CD4-positive, alpha-beta memory T cell (primary cell): Measurements from ENCODE around the gene THAP10. TPM values are rescaled to one million over a fixed set of nuclear protein-coding genes. Genes with fewer than 3 reads are reported as not detected.

ENCODE experiments used
- CTCF ChIA-PET: fragments of 350-600 bp; sonication (Branson Sonifier 250); formaldehyde crosslinking; loops from one replicate; lab custom pipeline; 2021; ENCODE audit warnings: inconsistent platforms; ENCODE audit not compliant: partially characterized antibody; lab: Charles Lee
- POLR2A ChIA-PET: fragments of 350-600 bp; sonication (Branson Sonifier 250); formaldehyde crosslinking; loops from one replicate; lab custom pipeline; 2021; ENCODE audit not compliant: partially characterized antibody; lab: Charles Lee
- DNase-seq, 5 donors: peaks; one replicate each; pipeline versions ENCODE4 v3.0.0 to v3.0.0-alpha.2; 2020 to 2022; ENCODE audit warnings: mixed read lengths in 1 of 5
- H3K27ac ChIP-seq: one replicate; pipeline ENCODE4 v1.7.0; 2013; ENCODE audit warnings: low read depth, low read length
- H3K27me3 ChIP-seq: 2 replicates; pipeline ENCODE4 v1.7.0; 2013; ENCODE audit warnings: mild to moderate bottlenecking, low read length, moderate library complexity; ENCODE audit not compliant: insufficient read depth
- H3K36me3 ChIP-seq: 2 replicates; pipeline ENCODE4 v1.7.0; 2013; ENCODE audit warnings: mild to moderate bottlenecking, low read length, moderate library complexity; ENCODE audit not compliant: insufficient read depth
- H3K4me1 ChIP-seq: 2 replicates; pipeline ENCODE4 v1.7.0; 2013; ENCODE audit warnings: mild to moderate bottlenecking, low read length, moderate library complexity; ENCODE audit not compliant: insufficient read depth
- H3K4me3 ChIP-seq, 2 donors: one replicate each; pipeline ENCODE4 v1.7.0; 2013; ENCODE audit warnings: low read length in 2 of 2, mild to moderate bottlenecking in 1 of 2
- H3K9me3 ChIP-seq, 2 donors: one replicate each; pipeline ENCODE4 v1.7.0; 2013; ENCODE audit warnings: low read length in 2 of 2, control low read depth in 1 of 2; ENCODE audit not compliant: control insufficient read depth in 1 of 2
- H3K27ac Mint-ChIP-seq, 7 donors: one replicate each; pipeline ENCODE4 v1.8.0; 2020 to 2021; ENCODE audit warnings: mixed read lengths in 7 of 7, mild to moderate bottlenecking in 6 of 7, inconsistent platforms in 3 of 7, moderate library complexity in 3 of 7
- H3K27me3 Mint-ChIP-seq, 2 donors: one replicate each; pipeline ENCODE4 v1.8.0; 2020 to 2021; ENCODE audit warnings: mixed read lengths in 2 of 2
- H3K36me3 Mint-ChIP-seq, 2 donors: one replicate each; pipeline ENCODE4 v1.8.0; 2020 to 2021; ENCODE audit warnings: mixed read lengths in 2 of 2, inconsistent platforms in 1 of 2, mild to moderate bottlenecking in 1 of 2
- H3K4me1 Mint-ChIP-seq, 4 donors: one replicate each; pipeline ENCODE4 v1.8.0; 2020 to 2021; ENCODE audit warnings: mixed read lengths in 4 of 4, mild to moderate bottlenecking in 1 of 4
- H3K4me3 Mint-ChIP-seq, 8 donors: one replicate each; pipeline ENCODE4 v1.8.0; 2020 to 2021; ENCODE audit warnings: mixed read lengths in 8 of 8, mild to moderate bottlenecking in 7 of 8, moderate library complexity in 6 of 8, inconsistent platforms in 3 of 8
- H3K9me3 Mint-ChIP-seq, 8 donors: one replicate each; pipeline ENCODE4 v1.8.0; 2020 to 2021; ENCODE audit warnings: mixed read lengths in 8 of 8, mild to moderate bottlenecking in 5 of 8, inconsistent platforms in 3 of 8, moderate library complexity in 1 of 8
- intact Hi-C: fragments of 100-400 bp; cut with micrococcal nuclease; formaldehyde crosslinking; loops from one replicate; pipeline ENCODE4 v1.15.1; 2023
- polyA plus RNA-seq, 2 donors: library from polyadenylated mRNA; unstranded; fragments of 300-500 nt; fragmentation: Illumina TruSeq; gene quantifications; one replicate each; pipeline ENCODE4 v1.2.3, GENCODE V29; 2021
- total RNA-seq, 2 experiments: library from RNA; stranded (reverse); gene quantifications; one replicate each; pipeline ENCODE4 v1.2.3, GENCODE V29; 2021

The THAP10 gene
- total and polyA plus RNA-seq, 4 experiments from 2014 or later, result 0.12 to 0.41 (median 0.34) TPM

DNA sequence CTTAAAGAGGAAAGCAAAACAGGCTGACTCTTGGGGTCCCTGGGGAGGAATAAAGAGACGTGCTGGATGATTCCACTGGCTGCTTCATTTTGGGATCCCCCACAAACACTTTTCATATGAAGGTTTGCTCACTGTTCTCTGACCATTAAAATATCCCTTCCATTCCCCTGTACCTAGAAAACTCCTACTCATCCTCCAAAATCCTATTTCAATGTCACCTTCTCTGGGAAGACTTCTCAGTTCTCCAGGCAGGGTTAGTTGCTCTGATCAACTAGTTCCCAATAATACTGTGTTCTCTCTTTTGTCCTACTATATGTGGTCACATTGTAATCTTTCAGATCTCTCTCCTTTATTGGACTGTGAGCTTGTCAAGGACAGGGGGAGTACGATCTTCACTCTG lies 57.2 kb downstream of the THAP10 start:
- no peaks in the 10 kb centered on the region for H3K27me3 ChIP-seq
- no peaks in the 10 kb centered on the region for H3K4me1 ChIP-seq
- peak overlapping the region in 1 of 7 donors; percentile 67 for H3K27ac Mint-ChIP-seq
- no peaks in the 10 kb centered on the region for H3K9me3 ChIP-seq
- intact Hi-C loops, result no loop called here
- ChIA-PET CTCF (interaction anchor here (1.1 kb wide), 1 partner anchor 10 kb away, joined by 5 read pairs; no protein-coding TSS in a partner anchor), POLR2A (no interaction called here)
- H3K36me3 ChIP-seq, result no peaks in the 10 kb centered on the region
- H3K9me3 Mint-ChIP-seq, result peaks cover 0 to 3% (median 0%) of the 10 kb centered on the region in 8 donors
- DNase-seq, result no peak
- no peaks in the 10 kb centered on the region for H3K4me1 Mint-ChIP-seq
- no peak overlapping the region for H3K27ac ChIP-seq
- H3K4me3 Mint-ChIP-seq, result no peak overlapping the region
- H3K4me3 ChIP-seq, result no peak overlapping the region
- no peaks in the 10 kb centered on the region for H3K36me3 Mint-ChIP-seq
- H3K27me3 Mint-ChIP-seq, result peaks cover 9 to 10% of the 10 kb centered on the region in 2 donors

DNA sequence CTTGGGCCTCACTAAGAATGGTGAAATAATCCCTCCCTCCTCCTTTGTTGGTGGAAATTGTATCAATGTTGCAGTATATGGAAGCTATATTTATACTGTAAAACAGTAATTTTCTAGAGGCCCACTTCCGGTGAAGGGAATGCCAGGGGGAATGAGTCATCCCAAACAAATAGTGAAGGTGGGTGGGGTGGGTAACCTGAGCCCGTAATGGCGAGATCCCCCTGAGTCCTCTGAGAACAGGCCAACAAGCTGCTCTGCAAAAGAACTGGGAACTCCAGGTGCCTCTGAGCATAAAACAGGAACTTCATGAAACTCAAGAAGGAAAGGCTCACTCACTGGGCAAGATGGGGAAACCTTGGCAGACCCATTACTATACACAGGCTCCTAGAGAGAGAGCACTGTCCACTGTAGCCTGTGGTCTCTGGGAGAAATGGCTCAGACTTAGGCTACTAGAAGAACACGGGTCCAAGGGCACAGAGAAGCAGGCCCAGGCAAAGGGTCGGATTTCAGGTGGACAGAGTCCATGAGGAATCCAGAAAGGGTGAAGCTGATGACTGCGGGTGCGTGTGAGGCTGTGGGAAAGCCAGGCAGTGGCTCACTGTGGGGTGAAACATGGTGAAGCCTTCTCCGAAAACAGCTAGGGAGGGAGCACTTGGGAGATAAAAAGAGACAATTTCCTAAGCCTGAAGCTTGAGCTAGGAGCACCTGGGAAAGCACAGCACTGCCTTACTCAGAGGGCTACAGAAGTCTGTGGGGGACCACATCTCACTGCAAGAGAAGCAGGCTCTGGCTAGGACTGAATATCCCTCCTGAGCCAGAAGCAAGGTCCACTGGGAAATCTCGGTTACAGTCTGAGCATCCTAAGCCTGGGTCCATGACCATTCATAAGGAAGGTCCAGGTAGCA lies 58.1 kb downstream of the THAP10 start:
- ChIA-PET POLR2A (no interaction called here), CTCF (interaction anchor here (1.5 kb wide), 1 partner anchor 10 kb away, joined by 8 read pairs; no protein-coding TSS in a partner anchor)
- peak overlapping the region in 1 of 8 donors; percentile 16 for H3K4me3 Mint-ChIP-seq

GRCh38 chr15:70833422-70833821 lies 58.8 kb downstream of the THAP10 start:
- H3K4me3 ChIP-seq, result no peak overlapping the region
- no peaks in the 10 kb centered on the region for H3K4me1 ChIP-seq
- H3K27ac Mint-ChIP-seq, result no peak overlapping the region
- intact Hi-C loops, result no loop called here
- H3K9me3 ChIP-seq, result no peaks in the 10 kb centered on the region
- no peak overlapping the region for H3K4me3 Mint-ChIP-seq
- no peaks in the 10 kb centered on the region for H3K27me3 ChIP-seq
- no peaks in the 10 kb centered on the region for H3K36me3 Mint-ChIP-seq
- POLR2A ChIA-PET, result no interaction called here
- DNase-seq, result no peak
- peaks cover 12 to 14% of the 10 kb centered on the region in 2 donors for H3K27me3 Mint-ChIP-seq
- H3K27ac ChIP-seq, result no peak overlapping the region
- CTCF ChIA-PET, result interaction anchor here (1.5 kb wide), 1 partner anchor 9 kb away, joined by 8 read pairs; no protein-coding TSS in a partner anchor
- H3K9me3 Mint-ChIP-seq, result peaks cover 0 to 2% (median 0%) of the 10 kb centered on the region in 8 donors
- H3K36me3 ChIP-seq, result no peaks in the 10 kb centered on the region
- no peaks in the 10 kb centered on the region for H3K4me1 Mint-ChIP-seq

More for the DNA sequence above, 58.1 kb downstream of the THAP10 start:
- intact Hi-C loops, result no loop called here
- Mint-ChIP-seq H3K9me3 (peaks cover 0 to 2% (median 0%) of the 10 kb centered on the region in 8 donors), H3K27ac (no peak overlapping the region), H3K4me1 (no peaks in the 10 kb centered on the region), H3K27me3 (peaks cover 12 to 14% of the 10 kb centered on the region in 2 donors), H3K36me3 (no peaks in the 10 kb centered on the region)
- H3K27me3 ChIP-seq, result no peaks in the 10 kb centered on the region
- DNase-seq, result no peak
- H3K9me3 ChIP-seq, result no peaks in the 10 kb centered on the region
- no peak overlapping the region for H3K4me3 ChIP-seq
- H3K4me1 ChIP-seq, result no peaks in the 10 kb centered on the region
- no peaks in the 10 kb centered on the region for H3K36me3 ChIP-seq
- no peak overlapping the region for H3K27ac ChIP-seq

- H3K4me1 Mint-ChIP-seq, result no peaks in the 10 kb centered on the region
- Histone ChIP-seq H3K4me3 (no peak overlapping the region), H3K4me1 (no peaks in the 10 kb centered on the region), H3K27me3 (no peaks in the 10 kb centered on the region), H3K36me3 (no peaks in the 10 kb centered on the region), H3K9me3 (no peaks in the 10 kb centered on the region), H3K27ac (no peak overlapping the region)
- DNase-seq, result no peak
- peak overlapping the region in 1 of 7 donors; percentile 42 for H3K27ac Mint-ChIP-seq
- CTCF ChIA-PET, result no interaction called here
- no peaks in the 10 kb centered on the region for H3K36me3 Mint-ChIP-seq
- intact Hi-C loops, result no loop called here
- H3K9me3 Mint-ChIP-seq, result peaks cover 0 to 2% (median 0%) of the 10 kb centered on the region in 8 donors
- H3K27me3 Mint-ChIP-seq, result peaks cover 11 to 15% of the 10 kb centered on the region in 2 donors
- POLR2A ChIA-PET, result no interaction called here
- no peak overlapping the region for H3K4me3 Mint-ChIP-seq
Measured at GRCh38 chr15:70832176-70832575, 60.1 kb downstream of the THAP10 start.

Other genes starting within 250 kb of the THAP10 start
- gene UACA, start 128.9 kb downstream of the THAP10 start, total RNA-seq, result under 1 TPM; 0.15 to 0.28 TPM
- under 1 TPM in 1 of 2 donors, not detected in 1; 0.40 TPM for gene UACA, start 128.9 kb downstream of the THAP10 start, polyA plus RNA-seq
- not detected for gene LARP6, start 38.3 kb downstream of the THAP10 start, total RNA-seq
- gene LARP6, start 38.3 kb downstream of the THAP10 start, polyA plus RNA-seq, result not detected
- gene LRRC49, start 393 bp upstream of the THAP10 start, total RNA-seq, result under 1 TPM; 0.20 to 0.75 TPM
- under 1 TPM in 1 of 2 donors, not detected in 1; 0.50 TPM for gene LRRC49, start 393 bp upstream of the THAP10 start, polyA plus RNA-seq
- not detected for gene THSD4, start 223.0 kb upstream of the THAP10 start, total RNA-seq
- gene THSD4, start 223.0 kb upstream of the THAP10 start, polyA plus RNA-seq, result not detected